ENCODE data around the gene CRYM.
"Not testable (repeated sequence)": the region's sequence is repeated elsewhere in the genome, so short reads cannot be mapped to it uniquely, and the experiment has no call there.

Gene CRYM

GRCh38 chr16:21321736-21322135 lies 43.6 kb upstream of the CRYM start:
- no peak overlapping the region for H3K4me3 ChIP-seq (ENCODE audit: low read depth, low read length)
- H3K36me3 ChIP-seq (ENCODE audit: control insufficient read depth, insufficient read depth, low read length) = no peaks in the 10 kb centered on the region
- no peak overlapping the region for H2AFZ ChIP-seq
- H3K27ac ChIP-seq = no peak overlapping the region
- TF ChIP-seq, protein P1, sequence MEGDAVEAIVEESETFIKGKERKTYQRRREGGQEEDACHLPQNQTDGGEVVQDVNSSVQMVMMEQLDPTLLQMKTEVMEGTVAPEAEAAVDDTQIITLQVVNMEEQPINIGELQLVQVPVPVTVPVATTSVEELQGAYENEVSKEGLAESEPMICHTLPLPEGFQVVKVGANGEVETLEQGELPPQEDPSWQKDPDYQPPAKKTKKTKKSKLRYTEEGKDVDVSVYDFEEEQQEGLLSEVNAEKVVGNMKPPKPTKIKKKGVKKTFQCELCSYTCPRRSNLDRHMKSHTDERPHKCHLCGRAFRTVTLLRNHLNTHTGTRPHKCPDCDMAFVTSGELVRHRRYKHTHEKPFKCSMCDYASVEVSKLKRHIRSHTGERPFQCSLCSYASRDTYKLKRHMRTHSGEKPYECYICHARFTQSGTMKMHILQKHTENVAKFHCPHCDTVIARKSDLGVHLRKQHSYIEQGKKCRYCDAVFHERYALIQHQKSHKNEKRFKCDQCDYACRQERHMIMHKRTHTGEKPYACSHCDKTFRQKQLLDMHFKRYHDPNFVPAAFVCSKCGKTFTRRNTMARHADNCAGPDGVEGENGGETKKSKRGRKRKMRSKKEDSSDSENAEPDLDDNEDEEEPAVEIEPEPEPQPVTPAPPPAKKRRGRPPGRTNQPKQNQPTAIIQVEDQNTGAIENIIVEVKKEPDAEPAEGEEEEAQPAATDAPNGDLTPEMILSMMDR (IDR thresholded peaks at IDR 0.05) = no peak
- no peaks in the 10 kb centered on the region for H3K9me3 ChIP-seq (ENCODE audit: control insufficient read depth, low read length)
- no peaks in the 10 kb centered on the region for H3K27me3 ChIP-seq (ENCODE audit: control insufficient read depth, insufficient read depth, low read length)
- H3K4me2 ChIP-seq (ENCODE audit: low read length) = no peak overlapping the region
- H3K79me2 ChIP-seq = no peaks in the 10 kb centered on the region
- no peak overlapping the region for H3K9ac ChIP-seq
- no peaks in the 10 kb centered on the region for H3K4me1 ChIP-seq

DNA sequence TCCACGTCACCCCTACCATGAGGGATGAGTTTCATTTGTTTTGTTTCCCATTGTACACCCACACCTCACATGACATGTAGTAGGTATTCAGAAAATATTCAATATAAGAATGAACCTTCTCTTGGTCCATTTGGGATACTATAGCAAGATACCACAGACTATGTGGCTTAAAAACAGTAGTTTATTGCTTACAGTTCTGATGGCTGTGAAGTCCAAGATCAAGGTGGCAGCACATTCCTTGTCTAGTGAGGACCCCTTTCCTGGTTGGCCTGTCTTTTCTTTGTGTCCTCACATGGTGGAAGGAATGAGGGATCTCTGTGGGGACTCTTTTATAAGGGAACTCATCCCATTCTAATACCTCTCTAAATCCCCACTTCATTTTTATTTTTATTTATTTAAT lies 36.2 kb upstream of the CRYM start:
- H3K9me3 ChIP-seq (ENCODE audit: control insufficient read depth, low read length) = no peaks in the 10 kb centered on the region
- H3K27ac ChIP-seq = no peak overlapping the region
- no peak overlapping the region for H3K4me3 ChIP-seq (ENCODE audit: low read depth, low read length)
- H3K4me2 ChIP-seq (ENCODE audit: low read length) = no peak overlapping the region
- H3K4me1 ChIP-seq = no peaks in the 10 kb centered on the region
- no peaks in the 10 kb centered on the region for H3K36me3 ChIP-seq (ENCODE audit: control insufficient read depth, insufficient read depth, low read length)
- TF ChIP-seq, protein P1 (IDR thresholded peaks at IDR 0.05) = no peak
- no peaks in the 10 kb centered on the region for H3K79me2 ChIP-seq
- H3K9ac ChIP-seq = no peak overlapping the region
- H2AFZ ChIP-seq = no peak overlapping the region
- no peaks in the 10 kb centered on the region for H3K27me3 ChIP-seq (ENCODE audit: control insufficient read depth, insufficient read depth, low read length)

DNA sequence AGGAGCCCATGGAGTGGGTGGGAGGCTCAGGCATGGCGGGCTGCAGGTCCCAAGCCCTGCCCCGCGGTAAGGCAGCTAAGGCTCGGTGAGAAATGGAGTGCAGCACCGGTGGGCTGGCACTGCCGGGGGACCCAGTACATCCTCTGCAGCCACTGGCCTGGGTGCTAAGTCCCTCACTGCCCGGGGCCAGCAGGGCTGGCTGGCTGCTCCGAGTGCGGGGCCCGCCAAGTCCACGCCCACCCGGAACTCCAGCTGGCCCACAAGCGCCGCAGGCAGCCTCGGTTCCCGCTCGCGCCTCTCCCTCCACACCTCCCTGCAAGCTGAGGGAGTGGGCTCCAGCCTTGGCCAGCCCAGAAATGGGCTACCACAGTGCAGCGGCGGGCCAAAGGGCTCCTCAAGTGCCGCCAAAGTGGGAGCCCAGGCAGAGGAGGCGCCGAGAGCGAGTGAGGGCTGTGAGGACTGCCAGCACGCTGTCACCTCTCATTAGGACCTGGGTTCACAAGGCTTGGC lies 34.8 kb upstream of the CRYM start:
- H2AFZ ChIP-seq; H3K9ac ChIP-seq; H3K4me2 ChIP-seq (ENCODE audit: low read length); H3K4me3 ChIP-seq (ENCODE audit: low read depth, low read length); H3K27me3 ChIP-seq (ENCODE audit: control insufficient read depth, insufficient read depth, low read length); H3K9me3 ChIP-seq (ENCODE audit: control insufficient read depth, low read length); H3K79me2 ChIP-seq; H3K36me3 ChIP-seq (ENCODE audit: control insufficient read depth, insufficient read depth, low read length); H3K27ac ChIP-seq; H3K4me1 ChIP-seq: not testable (repeated sequence)

DNA sequence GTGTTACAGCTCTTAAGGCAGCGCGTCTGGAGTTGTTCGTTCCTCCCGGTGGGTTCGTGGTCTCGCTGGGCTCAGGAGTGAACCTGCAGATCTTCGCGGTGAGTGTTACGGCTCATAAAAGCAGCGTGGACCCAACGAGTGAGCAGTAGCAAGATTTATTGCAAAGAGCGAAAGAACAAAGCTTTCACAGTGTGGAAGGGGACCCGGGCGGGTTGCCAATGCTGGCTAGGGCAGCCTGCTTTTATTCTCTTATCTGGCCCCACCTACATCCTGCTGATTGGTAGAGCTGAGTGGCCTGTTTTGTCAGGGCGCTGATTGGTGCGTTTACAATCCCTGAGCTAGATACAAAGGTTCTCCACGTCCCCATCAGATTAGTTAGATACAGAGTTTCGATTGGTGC lies 34.0 kb upstream of the CRYM start:
- not testable (repeated sequence) for H2AFZ ChIP-seq; H3K4me1 ChIP-seq; H3K4me2 ChIP-seq (ENCODE audit: low read length); H3K27me3 ChIP-seq (ENCODE audit: control insufficient read depth, insufficient read depth, low read length); H3K9me3 ChIP-seq (ENCODE audit: control insufficient read depth, low read length); H3K4me3 ChIP-seq (ENCODE audit: low read depth, low read length); H3K27ac ChIP-seq; H3K9ac ChIP-seq; H3K36me3 ChIP-seq (ENCODE audit: control insufficient read depth, insufficient read depth, low read length); H3K79me2 ChIP-seq

DNA sequence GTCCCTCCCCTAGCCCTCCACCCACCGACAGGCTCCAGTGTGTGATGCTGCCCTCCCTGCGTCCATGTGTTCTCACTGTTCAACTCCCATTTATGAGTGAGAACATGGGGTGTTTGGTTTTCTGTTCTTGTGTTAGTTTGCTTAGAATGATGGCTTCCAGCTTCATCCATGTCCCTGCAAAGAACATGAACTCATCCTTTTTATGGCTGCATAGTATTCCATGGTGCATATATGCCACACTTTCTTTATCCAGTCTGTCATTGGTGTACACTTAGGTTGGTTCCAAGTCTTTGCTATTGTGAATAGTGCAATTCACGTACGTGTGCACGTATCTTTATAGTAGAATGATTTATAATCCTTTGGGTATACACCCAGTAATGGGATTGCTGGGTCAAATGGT lies 28.6 kb upstream of the CRYM start:
- not testable (repeated sequence) for H3K9ac ChIP-seq; H3K4me1 ChIP-seq; H2AFZ ChIP-seq; H3K9me3 ChIP-seq (ENCODE audit: control insufficient read depth, low read length); H3K4me3 ChIP-seq (ENCODE audit: low read depth, low read length); H3K27ac ChIP-seq; H3K79me2 ChIP-seq; H3K36me3 ChIP-seq (ENCODE audit: control insufficient read depth, insufficient read depth, low read length); H3K4me2 ChIP-seq (ENCODE audit: low read length); H3K27me3 ChIP-seq (ENCODE audit: control insufficient read depth, insufficient read depth, low read length)

DNA sequence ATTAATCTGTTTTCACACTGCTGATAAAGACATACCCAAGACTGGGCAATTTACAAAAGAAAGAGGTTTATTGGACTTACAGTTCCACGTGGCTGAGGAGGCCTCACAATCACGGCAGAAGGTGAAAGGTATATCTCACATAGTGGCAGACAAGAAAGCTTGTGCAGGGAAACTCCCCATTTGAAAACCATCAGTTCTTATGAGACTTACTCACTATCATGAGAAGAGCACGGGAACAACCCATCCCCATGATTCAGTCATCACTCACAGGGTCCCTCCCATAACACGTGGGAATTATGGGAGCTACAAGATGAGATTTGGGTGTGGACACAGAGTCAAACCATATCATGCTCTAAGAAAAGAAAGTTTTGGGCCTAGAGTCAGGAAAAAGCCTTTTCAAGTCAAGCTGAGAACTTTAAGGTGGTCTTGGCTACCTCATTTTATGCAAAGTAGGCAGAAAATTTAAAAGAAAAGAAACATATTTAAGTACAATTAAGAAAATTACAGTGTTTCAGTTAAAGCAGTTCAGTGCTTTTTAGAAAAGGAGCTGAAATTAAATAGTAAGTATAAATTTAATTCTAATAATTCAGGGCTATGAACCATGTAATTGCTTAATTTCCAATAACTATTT lies 24.9 kb upstream of the CRYM start:
- no peaks in the 10 kb centered on the region for H3K27me3 ChIP-seq (ENCODE audit: control insufficient read depth, insufficient read depth, low read length)
- peaks cover 9% of the 10 kb centered on the region for H3K4me1 ChIP-seq
- H3K9ac ChIP-seq = no peak overlapping the region
- H3K27ac ChIP-seq = no peak overlapping the region
- TF ChIP-seq, protein P1 (IDR thresholded peaks at IDR 0.05) = no peak
- peak overlapping the region; percentile 80 for H3K4me3 ChIP-seq (ENCODE audit: low read depth, low read length)
- no peaks in the 10 kb centered on the region for H3K36me3 ChIP-seq (ENCODE audit: control insufficient read depth, insufficient read depth, low read length)
- no peaks in the 10 kb centered on the region for H3K79me2 ChIP-seq
- peak overlapping the region; percentile 69 for H3K4me2 ChIP-seq (ENCODE audit: low read length)
- no peak overlapping the region for H2AFZ ChIP-seq
- no peaks in the 10 kb centered on the region for H3K9me3 ChIP-seq (ENCODE audit: control insufficient read depth, low read length)
